Natural killer cell (primary cell): ENCODE results near the gene LMAN2. TPM values are rescaled to one million over a fixed set of nuclear protein-coding genes. Genes with fewer than 3 reads are reported as not detected.

Source experiments
- ATAC-seq, 3 donors: fragments of 150-1000 bp in 2 of 3; fragments of 200-7000 bp in 1 of 3; cut with Tn5 transposase; 1 replicate in 1 of 3; 2 replicates in 2 of 3; pipeline ENCODE4 v1.10.0; 2021; ENCODE audit warnings: mild to moderate bottlenecking in 2 of 3, moderate library complexity in 2 of 3
- DNase-seq, 2 donors: peaks; one replicate each; pipeline versions ENCODE4 v3.0.0 to v3.0.0-alpha.2; 2013 to 2021; ENCODE audit warnings: mixed read lengths in 1 of 2
- H3K27ac ChIP-seq: one replicate; pipeline ENCODE4 v1.5.1; 2013; ENCODE audit warnings: mild to moderate bottlenecking, low read length
- H3K27me3 ChIP-seq: one replicate; pipeline ENCODE4 v1.6.1; 2013; ENCODE audit warnings: low read length; ENCODE audit not compliant: control insufficient read depth, insufficient read depth
- H3K36me3 ChIP-seq: one replicate; pipeline ENCODE4 v1.6.1; 2013; ENCODE audit warnings: low read length; ENCODE audit not compliant: control insufficient read depth, insufficient read depth
- H3K4me1 ChIP-seq: one replicate; pipeline ENCODE4 v1.6.1; 2013; ENCODE audit warnings: low read length; ENCODE audit not compliant: control insufficient read depth, insufficient read depth
- H3K4me3 ChIP-seq: one replicate; pipeline ENCODE4 v1.5.1; 2013; ENCODE audit warnings: low read length
- H3K9me3 ChIP-seq: one replicate; pipeline ENCODE4 v1.6.1; 2013; ENCODE audit warnings: low read length; ENCODE audit not compliant: control insufficient read depth, insufficient read depth
- H3K27ac Mint-ChIP-seq, 2 donors: one replicate each; pipeline ENCODE4 v1.8.0; 2022; ENCODE audit warnings: mild to moderate bottlenecking in 2 of 2, mixed read lengths in 2 of 2, moderate library complexity in 1 of 2
- H3K27me3 Mint-ChIP-seq, 2 donors: one replicate each; pipeline ENCODE4 v1.8.0; 2022; ENCODE audit warnings: low read depth in 2 of 2, mixed read lengths in 2 of 2
- H3K36me3 Mint-ChIP-seq: one replicate; pipeline ENCODE4 v1.8.0; 2022; ENCODE audit warnings: mixed read lengths
- H3K4me1 Mint-ChIP-seq, 2 donors: one replicate each; pipeline ENCODE4 v1.8.0; 2022; ENCODE audit warnings: mixed read lengths in 2 of 2
- H3K4me3 Mint-ChIP-seq: one replicate; pipeline ENCODE4 v1.8.0; 2022; ENCODE audit warnings: mild to moderate bottlenecking, moderate library complexity, mixed read lengths
- H3K9me3 Mint-ChIP-seq, 2 donors: one replicate each; pipeline ENCODE4 v1.8.0; 2022; ENCODE audit warnings: mixed read lengths in 2 of 2
- WGBS: methylation state at CpG from one replicate; pipeline ENCODE4 v1.1.7; 2013; ENCODE audit warnings: missing lambda C conversion rate; ENCODE audit not compliant: insufficient coverage; 5-methylcytosine and 5-hydroxymethylcytosine counted together
- intact Hi-C: fragments of 100-400 bp; cut with micrococcal nuclease; formaldehyde crosslinking; loops from one replicate; pipeline ENCODE4 v1.14.2; 2022
- total RNA-seq, 4 donors: library from RNA; stranded (reverse); fragments of 120-200 nt in 1 of 4; gene quantifications; one replicate each; pipeline versions ENCODE4 v1.2.3 to v1.2.4, GENCODE V29; 2013 to 2022
- TF ChIP-seq, protein P1 (sequence below): fragments of 200-600 bp; IDR thresholded peaks from one replicate; pipeline ENCODE4 v1.8.0; 2022; ENCODE audit warnings: antibody characterized with exemption

LMAN2 gene
- total RNA-seq, 3 donors from 2014 or later (not counting 1 experiment from before 2014, with no cell fraction given): 112 to 124 (median 114) TPM

DNA sequence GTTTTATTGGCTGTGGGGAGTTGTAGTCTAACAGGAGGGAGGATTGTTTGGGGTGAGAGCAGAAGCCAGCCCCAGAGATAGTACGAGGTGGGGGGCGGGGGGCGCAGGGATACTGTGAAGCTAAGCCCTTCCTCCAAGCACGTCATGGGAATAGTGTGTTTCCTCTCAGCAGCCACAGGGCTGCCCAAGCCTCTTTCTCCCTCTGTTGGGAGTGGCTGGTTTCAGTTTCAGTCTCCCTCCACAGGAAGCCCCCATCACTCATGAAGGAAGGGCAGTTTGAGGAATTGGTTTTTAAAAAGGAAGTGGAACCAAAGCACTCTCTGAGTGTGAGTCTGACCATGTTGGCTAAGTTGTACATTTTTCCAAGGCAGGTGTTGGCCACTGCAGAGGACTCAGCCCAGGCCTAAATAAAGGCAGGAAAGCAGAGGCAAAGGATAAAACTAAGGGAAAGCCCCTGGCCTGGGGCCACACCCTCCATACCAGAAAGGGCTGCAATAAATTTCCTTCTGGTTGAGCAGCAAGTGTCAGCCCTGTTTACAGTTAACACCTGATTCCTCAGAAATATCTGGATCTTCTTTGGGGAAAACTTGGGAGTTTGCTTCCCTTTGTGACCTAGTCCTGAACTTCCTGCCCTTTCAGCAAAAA is 51.1 kb downstream of the LMAN2 start:
- H3K27ac Mint-ChIP-seq: peak overlapping the region; percentile 89 to 96
- intact Hi-C loops: loop anchor here (5.0 kb wide), 2 partner anchors 157 to 188 kb away; no protein-coding TSS in a partner anchor
- ATAC-seq: peak; percentile 58 to 74 (median 61)
- no peaks in the 10 kb centered on the region for H3K27me3 ChIP-seq
- H3K4me1 Mint-ChIP-seq: peaks cover 78 to 84% of the 10 kb centered on the region in 2 donors
- H3K36me3 Mint-ChIP-seq: no peaks in the 10 kb centered on the region
- peak overlapping the region; percentile 80 for H3K27ac ChIP-seq
- DNase-seq: peak; percentile 53 to 84
- TF ChIP-seq, protein P1, sequence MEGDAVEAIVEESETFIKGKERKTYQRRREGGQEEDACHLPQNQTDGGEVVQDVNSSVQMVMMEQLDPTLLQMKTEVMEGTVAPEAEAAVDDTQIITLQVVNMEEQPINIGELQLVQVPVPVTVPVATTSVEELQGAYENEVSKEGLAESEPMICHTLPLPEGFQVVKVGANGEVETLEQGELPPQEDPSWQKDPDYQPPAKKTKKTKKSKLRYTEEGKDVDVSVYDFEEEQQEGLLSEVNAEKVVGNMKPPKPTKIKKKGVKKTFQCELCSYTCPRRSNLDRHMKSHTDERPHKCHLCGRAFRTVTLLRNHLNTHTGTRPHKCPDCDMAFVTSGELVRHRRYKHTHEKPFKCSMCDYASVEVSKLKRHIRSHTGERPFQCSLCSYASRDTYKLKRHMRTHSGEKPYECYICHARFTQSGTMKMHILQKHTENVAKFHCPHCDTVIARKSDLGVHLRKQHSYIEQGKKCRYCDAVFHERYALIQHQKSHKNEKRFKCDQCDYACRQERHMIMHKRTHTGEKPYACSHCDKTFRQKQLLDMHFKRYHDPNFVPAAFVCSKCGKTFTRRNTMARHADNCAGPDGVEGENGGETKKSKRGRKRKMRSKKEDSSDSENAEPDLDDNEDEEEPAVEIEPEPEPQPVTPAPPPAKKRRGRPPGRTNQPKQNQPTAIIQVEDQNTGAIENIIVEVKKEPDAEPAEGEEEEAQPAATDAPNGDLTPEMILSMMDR: no peak
- H3K4me3 ChIP-seq: no peak overlapping the region
- H3K4me3 Mint-ChIP-seq: peak overlapping the region; percentile 92
- H3K36me3 ChIP-seq: peaks cover 17% of the 10 kb centered on the region
- H3K4me1 ChIP-seq: peaks cover 84% of the 10 kb centered on the region
- H3K9me3 Mint-ChIP-seq: no peaks in the 10 kb centered on the region
- no peaks in the 10 kb centered on the region for H3K9me3 ChIP-seq
- WGBS: 0% methylated on average over 1 of the region's 4 CpGs
- no peaks in the 10 kb centered on the region for H3K27me3 Mint-ChIP-seq

DNA sequence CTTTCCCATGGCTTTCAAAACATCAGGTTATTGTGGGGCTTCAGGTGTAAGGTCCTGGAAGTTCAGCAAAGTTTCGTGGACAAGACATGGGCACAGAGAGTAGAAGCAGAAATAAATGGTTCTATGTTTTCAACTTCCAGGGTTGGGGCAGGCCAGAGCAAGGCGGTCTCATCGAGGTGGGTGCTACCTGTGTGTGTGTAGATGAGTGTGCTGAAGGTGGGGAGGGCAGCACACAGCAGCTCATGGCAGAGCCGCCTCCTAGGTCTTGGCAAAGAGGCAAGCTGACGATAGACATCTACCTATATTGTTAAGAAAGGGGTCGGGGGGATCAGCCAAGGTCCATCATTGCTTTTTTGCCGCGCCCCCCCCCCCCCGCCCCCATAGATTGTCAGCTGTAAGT is 51.8 kb downstream of the LMAN2 start:
- no peaks in the 10 kb centered on the region for H3K9me3 Mint-ChIP-seq
- no peak overlapping the region for H3K4me3 ChIP-seq
- H3K27ac Mint-ChIP-seq: peak overlapping the region; percentile 89 to 96
- H3K4me1 ChIP-seq: peaks cover 80% of the 10 kb centered on the region
- WGBS: 75% methylated on average over 9 of the region's 9 CpGs
- H3K27ac ChIP-seq: peak overlapping the region; percentile 80
- peak overlapping the region; percentile 71 for H3K4me3 Mint-ChIP-seq
- intact Hi-C loops: loop anchor here (5.0 kb wide), 2 partner anchors 158 to 187 kb away; no protein-coding TSS in a partner anchor
- DNase-seq: no peak
- no peaks in the 10 kb centered on the region for H3K27me3 Mint-ChIP-seq
- H3K9me3 ChIP-seq: no peaks in the 10 kb centered on the region
- no peaks in the 10 kb centered on the region for H3K36me3 Mint-ChIP-seq
- H3K36me3 ChIP-seq: peaks cover 20% of the 10 kb centered on the region
- no peaks in the 10 kb centered on the region for H3K27me3 ChIP-seq
- H3K4me1 Mint-ChIP-seq: peaks cover 72 to 79% of the 10 kb centered on the region in 2 donors
- ATAC-seq: no peak
- TF ChIP-seq, protein P1: no peak

DNA sequence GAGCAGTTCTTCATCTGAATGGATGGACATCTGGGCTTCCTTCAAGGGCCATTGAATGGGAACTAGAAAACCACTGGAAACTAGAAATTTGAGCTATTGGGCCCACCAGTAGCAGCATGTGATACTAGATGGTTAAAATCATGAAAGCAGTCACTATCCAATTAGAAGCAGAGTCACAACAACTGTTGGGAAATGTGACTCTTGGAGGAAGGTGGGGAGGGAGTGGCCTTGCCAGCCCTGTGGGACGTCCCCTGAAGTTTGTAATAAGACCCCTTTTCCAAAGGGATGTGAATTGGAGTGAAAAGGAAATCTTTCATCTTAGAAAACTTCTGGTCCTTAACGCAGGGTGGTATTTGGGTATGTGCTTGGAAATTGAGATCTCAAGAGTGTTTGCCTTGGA is 53.5 kb downstream of the LMAN2 start:
- intact Hi-C loops: no loop called here
- H3K36me3 Mint-ChIP-seq: peaks cover 3% of the 10 kb centered on the region
- Histone ChIP-seq H3K4me1 (peaks cover 72% of the 10 kb centered on the region), H3K9me3 (no peaks in the 10 kb centered on the region), H3K36me3 (peaks cover 37% of the 10 kb centered on the region), H3K4me3 (no peak overlapping the region), H3K27me3 (no peaks in the 10 kb centered on the region), H3K27ac (no peak overlapping the region)
- DNase-seq (no peak), ATAC-seq (no peak)
- TF ChIP-seq, protein P1: no peak
- H3K27me3 Mint-ChIP-seq: no peaks in the 10 kb centered on the region
- H3K9me3 Mint-ChIP-seq: no peaks in the 10 kb centered on the region
- WGBS: 86% methylated on average over 1 of the region's 2 CpGs
- peaks cover 61 to 63% of the 10 kb centered on the region in 2 donors for H3K4me1 Mint-ChIP-seq
- H3K4me3 Mint-ChIP-seq: no peak overlapping the region
- H3K27ac Mint-ChIP-seq: peak overlapping the region; percentile 89 to 96
